Glutamatergic neuron (in vitro differentiated cells): ENCODE measurements around the gene MAP3K5. TPM values are rescaled to one million over a fixed set of nuclear protein-coding genes. Genes with fewer than 3 reads are reported as not detected.

Experiments used
- DNase-seq: peaks from one replicate; pipeline ENCODE4 v3.0.0; 2022
- H3K27ac Mint-ChIP-seq: one replicate; pipeline ENCODE4 v1.8.0; 2020; ENCODE audit warnings: mild to moderate bottlenecking, mixed read lengths, inconsistent platforms; ENCODE audit not compliant: unreplicated experiment
- H3K27me3 Mint-ChIP-seq: one replicate; pipeline ENCODE4 v1.8.0; 2020; ENCODE audit warnings: mild to moderate bottlenecking, moderate library complexity, mixed read lengths, inconsistent platforms; ENCODE audit not compliant: unreplicated experiment
- H3K36me3 Mint-ChIP-seq: one replicate; pipeline ENCODE4 v1.8.0; 2020; ENCODE audit warnings: mild to moderate bottlenecking, mixed read lengths, inconsistent platforms; ENCODE audit not compliant: unreplicated experiment
- H3K4me1 Mint-ChIP-seq: one replicate; pipeline ENCODE4 v1.8.0; 2020; ENCODE audit warnings: mild to moderate bottlenecking, low read depth, mixed read lengths, inconsistent platforms; ENCODE audit not compliant: unreplicated experiment
- H3K4me3 Mint-ChIP-seq: one replicate; pipeline ENCODE4 v1.8.0; 2020; ENCODE audit warnings: mild to moderate bottlenecking, mixed read lengths, inconsistent platforms; ENCODE audit not compliant: unreplicated experiment
- H3K9me3 Mint-ChIP-seq: one replicate; pipeline ENCODE4 v1.8.0; 2020; ENCODE audit warnings: mild to moderate bottlenecking, moderate library complexity, mixed read lengths, inconsistent platforms; ENCODE audit not compliant: unreplicated experiment
- CTCF ChIP-seq: fragments of 200-600 bp; sonication (generic); IDR thresholded peaks from one replicate; pipeline ENCODE4 v1.5.0; 2021; ENCODE audit not compliant: partially characterized antibody, unreplicated experiment
- total RNA-seq: library from RNA; stranded (reverse); fragmentation: NEBNext Ultra II Directional; extraction: Animal tissue kit (Norgen Biotek cat#: 25700); gene quantifications from one replicate; pipeline ENCODE4 v1.2.1, GENCODE V29; 2021; ENCODE audit not compliant: unreplicated experiment

Gene MAP3K5
- total RNA-seq, 1 donor from 2014 or later = 0.66 TPM

- Mint-ChIP-seq H3K27me3 (no peaks in the 10 kb centered on the region), H3K36me3 (no peaks in the 10 kb centered on the region), H3K4me1 (peaks cover 4% of the 10 kb centered on the region), H3K27ac (no peak overlapping the region), H3K9me3 (no peaks in the 10 kb centered on the region), H3K4me3 (no peak overlapping the region)
- no peak for TF ChIP-seq CTCF
- no peak for DNase-seq
Observed at GRCh38 chr6:136618086-136618485, 174.2 kb downstream of the MAP3K5 start.

GRCh38 chr6:136616527-136616926 is 175.8 kb downstream of the MAP3K5 start:
- no peak for TF ChIP-seq CTCF
- H3K27ac Mint-ChIP-seq = no peak overlapping the region
- H3K4me3 Mint-ChIP-seq = no peak overlapping the region
- DNase-seq = no peak
- peaks cover 4% of the 10 kb centered on the region for H3K4me1 Mint-ChIP-seq
- no peaks in the 10 kb centered on the region for H3K9me3 Mint-ChIP-seq
- no peaks in the 10 kb centered on the region for H3K36me3 Mint-ChIP-seq
- H3K27me3 Mint-ChIP-seq = no peaks in the 10 kb centered on the region

GRCh38 chr6:136614994-136615393 is 177.3 kb downstream of the MAP3K5 start:
- DNase-seq = no peak
- H3K27me3 Mint-ChIP-seq = no peaks in the 10 kb centered on the region
- peaks cover 4% of the 10 kb centered on the region for H3K4me1 Mint-ChIP-seq
- no peaks in the 10 kb centered on the region for H3K36me3 Mint-ChIP-seq
- no peak for TF ChIP-seq CTCF
- no peak overlapping the region for H3K27ac Mint-ChIP-seq
- H3K9me3 Mint-ChIP-seq = no peaks in the 10 kb centered on the region
- no peak overlapping the region for H3K4me3 Mint-ChIP-seq

GRCh38 chr6:136614350-136614749 is 177.9 kb downstream of the MAP3K5 start:
- Mint-ChIP-seq H3K27ac (no peak overlapping the region), H3K4me3 (no peak overlapping the region), H3K9me3 (no peaks in the 10 kb centered on the region), H3K27me3 (no peaks in the 10 kb centered on the region), H3K4me1 (peaks cover 4% of the 10 kb centered on the region), H3K36me3 (no peaks in the 10 kb centered on the region)
- DNase-seq = no peak
- no peak for TF ChIP-seq CTCF

GRCh38 chr6:136613477-136613876 is 178.8 kb downstream of the MAP3K5 start:
- H3K27ac Mint-ChIP-seq = no peak overlapping the region
- no peak for TF ChIP-seq CTCF
- H3K4me3 Mint-ChIP-seq = no peak overlapping the region
- no peaks in the 10 kb centered on the region for H3K36me3 Mint-ChIP-seq
- no peaks in the 10 kb centered on the region for H3K27me3 Mint-ChIP-seq
- no peak for DNase-seq
- H3K9me3 Mint-ChIP-seq = no peaks in the 10 kb centered on the region
- no peaks in the 10 kb centered on the region for H3K4me1 Mint-ChIP-seq
